Erythroblast (primary cell): ENCODE results near the gene B4GAT1.

Experiments
- GATA1 ChIP-seq: IDR thresholded peaks from 2 replicates; pipeline ENCODE4 v1.6.1; 2011; ENCODE audit warnings: low read depth, mild to moderate bottlenecking, control low read depth, low read length, moderate library complexity
- POLR2A ChIP-seq: IDR thresholded peaks from 2 replicates; pipeline ENCODE4 v1.6.1; 2011; ENCODE audit warnings: mild to moderate bottlenecking, low read length

GRCh38 chr11:66317723-66318599, 29.5 kb downstream of the B4GAT1 start:
- TF ChIP-seq POLR2A: no peak
- no peak for TF ChIP-seq GATA1
